Stimulated activated CD4-positive, alpha-beta T cell treated with anti-CD3 and anti-CD28 coated beads, Interleukin-1b, Interleukin-23, amount 100 ng/mL, for 48 hours (primary cell): ENCODE data around the gene DIS3L2.

ENCODE experiments used
- DNase-seq: peaks from one replicate; pipeline ENCODE4 v3.0.0-alpha.2; 2020

Gene DIS3L2

GRCh38 chr2:231960810-231961348 lies 634 bp upstream of the DIS3L2 start:
- DNase-seq: no peak

- DNase-seq: no peak
These were observed 3.6 kb downstream of the DIS3L2 start for GRCh38 chr2:231965102-231965501.

GRCh38 chr2:231966886-231967285 lies 5.4 kb downstream of the DIS3L2 start:
- no peak for DNase-seq

GRCh38 chr2:231968820-231969219 lies 7.3 kb downstream of the DIS3L2 start:
- no peak for DNase-seq

- no peak for DNase-seq
These were observed 8.9 kb downstream of the DIS3L2 start for GRCh38 chr2:231970461-231970860.

GRCh38 chr2:231975001-231975400 lies 13.5 kb downstream of the DIS3L2 start:
- DNase-seq: no peak

GRCh38 chr2:231977430-231977829 lies 15.9 kb downstream of the DIS3L2 start:
- DNase-seq: no peak

GRCh38 chr2:231984992-231985391 lies 23.5 kb downstream of the DIS3L2 start:
- no peak for DNase-seq

- peak; percentile 8 for DNase-seq
These were observed 24.3 kb downstream of the DIS3L2 start for GRCh38 chr2:231985823-231986261.

- DNase-seq: no peak
These were observed 25.7 kb downstream of the DIS3L2 start for GRCh38 chr2:231987124-231987727.

- DNase-seq: no peak
These were observed 26.8 kb downstream of the DIS3L2 start for GRCh38 chr2:231988179-231988866.

GRCh38 chr2:231991664-231992063 lies 30.2 kb downstream of the DIS3L2 start:
- no peak for DNase-seq

- DNase-seq: no peak
These were observed 31.4 kb downstream of the DIS3L2 start for GRCh38 chr2:231992888-231993287.

GRCh38 chr2:231996797-231997540 lies 35.5 kb downstream of the DIS3L2 start:
- DNase-seq: no peak

GRCh38 chr2:231998046-231998445 lies 36.5 kb downstream of the DIS3L2 start:
- no peak for DNase-seq

- DNase-seq: no peak
These were observed 38.9 kb downstream of the DIS3L2 start for GRCh38 chr2:232000439-232000838.

GRCh38 chr2:232001073-232001472 lies 39.6 kb downstream of the DIS3L2 start:
- DNase-seq: no peak

GRCh38 chr2:232006253-232006652 lies 44.7 kb downstream of the DIS3L2 start:
- no peak for DNase-seq

- DNase-seq: no peak
These were observed 47.6 kb downstream of the DIS3L2 start for GRCh38 chr2:232008907-232009638.

- no peak for DNase-seq
These were observed 48.2 kb downstream of the DIS3L2 start for GRCh38 chr2:232009639-232010274.

GRCh38 chr2:232013701-232014353 lies 52.3 kb downstream of the DIS3L2 start:
- DNase-seq: no peak

GRCh38 chr2:232014681-232015080 lies 53.2 kb downstream of the DIS3L2 start:
- no peak for DNase-seq
